Activated T-cell treated with anti-CD3 and anti-CD28 coated beads, Interleukin-2, amount 50 U/mL, for 24 hours (primary cell): ENCODE measurements around the gene DSP.
A peak's percentile ranks its signal among the peaks of the same experiment; 100 is the strongest.

Experiments used
- DNase-seq: peaks from one replicate; pipeline ENCODE4 v3.0.0-alpha.2; 2020
- H3K27ac Mint-ChIP-seq: 2 replicates; pipeline ENCODE4 v1.8.0; 2020; ENCODE audit warnings: mild to moderate bottlenecking, mixed read lengths
- H3K27me3 Mint-ChIP-seq: 2 replicates; pipeline ENCODE4 v1.8.0; 2020; ENCODE audit warnings: mixed read lengths
- H3K36me3 Mint-ChIP-seq: 2 replicates; pipeline ENCODE4 v1.8.0; 2020; ENCODE audit warnings: low read depth, mixed read lengths
- H3K4me1 Mint-ChIP-seq: 2 replicates; pipeline ENCODE4 v1.8.0; 2020; ENCODE audit warnings: low read depth, mixed read lengths
- H3K4me3 Mint-ChIP-seq: 2 replicates; pipeline ENCODE4 v1.8.0; 2020; ENCODE audit warnings: mild to moderate bottlenecking, moderate library complexity, mixed read lengths
- H3K9me3 Mint-ChIP-seq: 2 replicates; pipeline ENCODE4 v1.8.0; 2020; ENCODE audit warnings: mixed read lengths

DSP gene

GRCh38 chr6:7522873-7523272, 18.6 kb upstream of the DSP start:
- Mint-ChIP-seq H3K27me3 (peaks cover 49% of the 10 kb centered on the region), H3K4me1 (no peaks in the 10 kb centered on the region), H3K4me3 (no peak overlapping the region), H3K27ac (no peak overlapping the region), H3K36me3 (no peaks in the 10 kb centered on the region), H3K9me3 (no peaks in the 10 kb centered on the region)
- DNase-seq, result no peak

DNA sequence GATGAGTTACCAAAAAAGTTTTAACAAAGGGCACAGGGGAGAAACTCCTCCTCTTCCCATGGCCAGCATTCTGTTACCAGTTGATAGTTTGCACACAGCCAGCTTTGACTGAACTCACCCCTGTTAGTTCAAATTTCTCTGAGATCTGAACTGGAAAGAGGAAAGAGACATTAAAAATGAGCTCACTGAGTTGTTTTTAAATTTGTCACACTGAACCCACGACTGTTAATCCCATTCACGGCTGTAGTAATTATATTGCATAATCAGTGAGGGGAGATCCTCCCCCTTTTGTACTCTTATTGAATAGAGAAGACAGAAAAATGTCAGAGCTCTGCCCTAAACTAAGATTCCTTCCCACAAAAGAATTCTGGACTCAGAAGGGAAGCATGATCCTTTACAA, 17.5 kb upstream of the DSP start:
- H3K4me3 Mint-ChIP-seq, result no peak overlapping the region
- H3K27me3 Mint-ChIP-seq, result peaks cover 56% of the 10 kb centered on the region
- no peaks in the 10 kb centered on the region for H3K9me3 Mint-ChIP-seq
- no peak overlapping the region for H3K27ac Mint-ChIP-seq
- no peak for DNase-seq
- no peaks in the 10 kb centered on the region for H3K36me3 Mint-ChIP-seq
- no peaks in the 10 kb centered on the region for H3K4me1 Mint-ChIP-seq

DNA sequence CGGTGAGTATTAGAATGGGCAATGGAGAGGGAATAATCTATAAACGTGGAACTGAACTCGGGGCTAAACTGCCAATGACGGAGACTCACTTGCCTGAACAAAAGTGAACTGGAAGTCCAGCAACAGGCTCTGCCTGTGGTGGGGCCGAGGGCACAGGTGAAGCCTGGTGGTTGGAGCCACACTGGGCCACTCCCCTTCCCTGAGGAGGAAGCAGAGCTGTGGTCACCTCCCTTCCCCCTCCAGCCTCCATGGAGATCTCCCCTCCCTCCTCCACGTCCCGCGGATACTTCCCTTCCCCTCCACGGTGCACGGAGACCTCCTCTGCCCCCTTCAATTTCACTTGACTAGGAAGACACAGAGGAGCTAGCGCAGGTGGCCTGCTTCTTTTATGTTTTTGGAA, 14.7 kb upstream of the DSP start:
- peaks cover 61% of the 10 kb centered on the region for H3K27me3 Mint-ChIP-seq

DNA sequence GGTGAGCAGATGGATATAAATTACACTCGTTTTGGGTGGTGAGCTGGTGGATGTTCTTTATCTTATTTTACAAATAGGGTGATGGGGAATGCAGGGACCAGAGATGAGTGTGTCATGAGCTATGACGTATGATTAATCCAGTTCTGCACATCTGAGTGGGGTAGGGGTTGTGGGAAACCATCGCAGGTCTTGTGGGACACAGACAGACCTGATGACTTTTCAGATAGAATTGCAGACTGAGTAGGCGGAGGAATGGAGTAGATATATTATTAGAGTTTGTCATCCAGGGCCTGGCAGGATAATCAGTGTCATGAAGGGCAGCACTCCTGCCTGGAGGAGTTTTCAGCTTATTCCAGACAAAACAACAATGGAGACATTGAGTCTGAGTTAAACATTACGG, 12.9 kb upstream of the DSP start:
- H3K36me3 Mint-ChIP-seq, result no peaks in the 10 kb centered on the region
- no peak for DNase-seq
- H3K4me3 Mint-ChIP-seq, result no peak overlapping the region
- H3K9me3 Mint-ChIP-seq, result no peaks in the 10 kb centered on the region
- peaks cover 53% of the 10 kb centered on the region for H3K27me3 Mint-ChIP-seq
- H3K27ac Mint-ChIP-seq, result no peak overlapping the region
- no peaks in the 10 kb centered on the region for H3K4me1 Mint-ChIP-seq

More for the DNA sequence above, 14.7 kb upstream of the DSP start:
- H3K9me3 Mint-ChIP-seq, result no peaks in the 10 kb centered on the region
- no peak for DNase-seq
- no peak overlapping the region for H3K27ac Mint-ChIP-seq
- H3K36me3 Mint-ChIP-seq, result no peaks in the 10 kb centered on the region
- H3K4me3 Mint-ChIP-seq, result no peak overlapping the region
- H3K4me1 Mint-ChIP-seq, result no peaks in the 10 kb centered on the region

GRCh38 chr6:7529141-7529540, 12.3 kb upstream of the DSP start:
- Mint-ChIP-seq H3K4me1 (no peaks in the 10 kb centered on the region), H3K4me3 (no peak overlapping the region), H3K27me3 (peaks cover 54% of the 10 kb centered on the region), H3K36me3 (no peaks in the 10 kb centered on the region), H3K9me3 (no peaks in the 10 kb centered on the region), H3K27ac (no peak overlapping the region)
- DNase-seq, result no peak

DNA sequence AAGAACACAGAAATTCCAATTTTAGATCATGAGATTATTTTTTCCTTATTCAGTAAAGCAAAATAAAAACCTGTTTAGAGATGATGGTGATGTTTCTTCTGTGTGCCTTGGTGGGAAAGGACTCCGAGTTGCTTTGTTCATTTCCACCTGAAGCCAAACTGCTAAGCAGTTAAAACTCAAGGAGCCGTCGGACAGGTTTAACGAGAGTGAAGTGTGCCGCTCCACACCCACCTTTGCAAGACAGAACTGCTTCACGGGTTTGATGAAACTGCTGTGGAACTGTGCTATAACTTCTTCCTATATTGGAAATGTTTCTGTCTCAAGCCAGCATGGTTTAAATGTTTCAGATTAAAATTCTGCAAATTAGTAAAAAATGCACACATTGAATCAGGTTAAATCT, 9.2 kb upstream of the DSP start:
- no peak for DNase-seq
- H3K27me3 Mint-ChIP-seq, result peaks cover 49% of the 10 kb centered on the region
- H3K27ac Mint-ChIP-seq, result no peak overlapping the region
- H3K9me3 Mint-ChIP-seq, result no peaks in the 10 kb centered on the region
- no peaks in the 10 kb centered on the region for H3K4me1 Mint-ChIP-seq
- H3K36me3 Mint-ChIP-seq, result no peaks in the 10 kb centered on the region
- no peak overlapping the region for H3K4me3 Mint-ChIP-seq

- no peak overlapping the region for H3K4me3 Mint-ChIP-seq
- H3K27me3 Mint-ChIP-seq, result peaks cover 49% of the 10 kb centered on the region
These were observed 8.7 kb upstream of the DSP start for GRCh38 chr6:7532821-7533220.

DNA sequence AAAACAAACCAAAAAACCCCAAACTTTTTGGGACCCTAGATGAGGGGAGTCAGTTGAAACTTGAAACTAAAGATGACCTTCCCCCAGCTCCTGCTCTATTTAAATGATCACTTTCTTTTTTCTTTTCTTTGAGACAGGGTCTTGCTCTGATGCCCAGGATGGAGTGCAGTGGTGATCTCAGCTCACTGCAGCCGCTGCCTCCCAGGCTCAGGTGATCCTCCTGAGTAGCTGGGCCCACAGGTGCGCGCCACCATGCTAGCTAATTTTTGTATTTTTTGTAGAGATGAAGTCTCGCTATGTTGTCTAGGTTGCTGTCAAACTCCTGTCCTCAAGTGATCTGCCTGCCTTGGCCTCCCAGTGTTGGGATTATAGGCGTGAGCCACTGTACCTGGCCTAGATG, 7.3 kb upstream of the DSP start:
- Mint-ChIP-seq H3K36me3 (no peaks in the 10 kb centered on the region), H3K27me3 (peaks cover 53% of the 10 kb centered on the region), H3K4me1 (no peaks in the 10 kb centered on the region)

More at GRCh38 chr6:7532821-7533220, 8.7 kb upstream of the DSP start:
- H3K4me1 Mint-ChIP-seq, result no peaks in the 10 kb centered on the region
- no peaks in the 10 kb centered on the region for H3K36me3 Mint-ChIP-seq
- H3K9me3 Mint-ChIP-seq, result no peaks in the 10 kb centered on the region
- no peak overlapping the region for H3K27ac Mint-ChIP-seq
- DNase-seq, result no peak

DNA sequence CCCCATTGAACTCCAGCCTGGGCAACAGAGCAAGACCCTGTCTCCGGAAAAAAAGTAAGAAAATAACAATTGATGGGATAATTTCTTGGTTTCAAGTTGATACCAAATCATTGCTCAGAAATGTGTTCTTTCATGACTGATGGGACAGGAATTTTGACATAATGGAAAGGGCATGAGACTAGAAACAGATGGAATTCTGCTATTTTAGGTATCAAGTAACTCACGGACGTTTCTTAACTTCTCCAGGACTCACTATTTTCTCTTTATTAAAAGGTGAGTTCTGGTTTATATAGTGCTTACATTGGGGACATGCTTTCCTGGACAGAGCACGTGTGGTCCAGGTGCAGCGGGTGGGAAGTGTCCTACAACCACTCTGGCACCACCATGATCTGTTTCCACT, 6.0 kb upstream of the DSP start:
- DNase-seq, result no peak
- Mint-ChIP-seq H3K4me1 (peaks cover under 1% of the 10 kb centered on the region), H3K9me3 (no peaks in the 10 kb centered on the region), H3K27ac (no peak overlapping the region), H3K27me3 (peaks cover 61% of the 10 kb centered on the region), H3K4me3 (no peak overlapping the region), H3K36me3 (no peaks in the 10 kb centered on the region)

More for the DNA sequence above, 7.3 kb upstream of the DSP start:
- H3K27ac Mint-ChIP-seq, result no peak overlapping the region
- no peaks in the 10 kb centered on the region for H3K9me3 Mint-ChIP-seq
- no peak for DNase-seq
- H3K4me3 Mint-ChIP-seq, result no peak overlapping the region

DNA sequence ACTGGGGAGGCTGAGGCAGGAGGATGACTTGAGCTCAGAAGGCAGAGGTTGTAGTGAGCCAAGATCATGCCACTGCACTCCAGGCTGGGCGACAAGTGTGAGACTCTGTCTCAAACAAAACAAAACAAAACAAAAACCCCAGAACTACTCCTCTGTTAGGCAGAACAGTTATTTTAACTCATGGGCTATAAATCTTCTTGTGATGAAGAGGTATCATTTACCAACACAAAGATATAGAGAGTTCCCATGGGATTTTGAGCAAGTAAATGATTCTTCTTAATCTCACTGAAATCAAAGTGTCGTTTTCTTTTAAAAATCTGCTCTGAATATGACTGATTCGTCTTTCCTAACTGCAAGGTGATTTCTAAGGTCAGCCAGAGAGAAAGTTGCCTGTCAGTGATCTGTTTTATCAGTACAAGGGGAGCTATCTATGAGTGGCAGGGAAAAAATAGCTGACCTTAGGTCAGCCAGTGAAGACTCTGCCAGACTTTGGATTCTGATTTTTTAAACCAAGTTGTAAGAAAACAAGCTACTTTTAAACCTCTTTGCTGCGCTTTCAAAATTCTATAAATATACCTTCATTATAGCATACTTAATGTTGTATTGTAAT, 3.8 kb upstream of the DSP start:
- H3K27ac Mint-ChIP-seq, result no peak overlapping the region
- H3K4me1 Mint-ChIP-seq, result peaks cover 10% of the 10 kb centered on the region
- no peak overlapping the region for H3K4me3 Mint-ChIP-seq
- no peaks in the 10 kb centered on the region for H3K9me3 Mint-ChIP-seq
- H3K27me3 Mint-ChIP-seq, result peaks cover 77% of the 10 kb centered on the region
- DNase-seq, result no peak
- no peaks in the 10 kb centered on the region for H3K36me3 Mint-ChIP-seq

DNA sequence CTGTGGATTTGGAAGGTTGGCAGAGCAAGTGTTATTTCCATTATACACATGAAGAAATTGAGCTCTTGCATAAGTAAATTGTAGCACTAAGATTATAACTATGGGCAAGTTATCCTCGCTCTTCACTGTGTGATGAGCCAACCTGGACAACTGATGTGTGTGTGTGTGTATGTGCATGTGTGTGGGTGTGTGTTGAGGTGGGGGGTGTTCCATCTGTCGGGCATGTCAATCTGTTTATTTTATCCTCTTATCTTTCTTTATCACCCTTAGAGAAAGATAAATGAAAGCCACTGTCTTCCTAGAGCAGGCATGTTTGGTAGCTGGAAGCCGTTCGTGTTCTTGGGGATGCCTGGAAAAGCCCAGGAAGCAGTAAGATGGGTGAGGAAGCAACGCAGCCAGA, 3.0 kb upstream of the DSP start:
- H3K27ac Mint-ChIP-seq, result no peak overlapping the region
- H3K36me3 Mint-ChIP-seq, result no peaks in the 10 kb centered on the region
- no peaks in the 10 kb centered on the region for H3K9me3 Mint-ChIP-seq
- peaks cover 10% of the 10 kb centered on the region for H3K4me1 Mint-ChIP-seq
- DNase-seq, result no peak
- peaks cover 81% of the 10 kb centered on the region for H3K27me3 Mint-ChIP-seq
- no peak overlapping the region for H3K4me3 Mint-ChIP-seq

- no peaks in the 10 kb centered on the region for H3K9me3 Mint-ChIP-seq
- no peak for DNase-seq
- peak overlapping the region; percentile 62 for H3K4me3 Mint-ChIP-seq
- peaks cover 82% of the 10 kb centered on the region for H3K27me3 Mint-ChIP-seq
- peaks cover 10% of the 10 kb centered on the region for H3K4me1 Mint-ChIP-seq
- no peaks in the 10 kb centered on the region for H3K36me3 Mint-ChIP-seq
- H3K27ac Mint-ChIP-seq, result no peak overlapping the region
These were observed 876 bp upstream of the DSP start for GRCh38 chr6:7540595-7540994.

DNA sequence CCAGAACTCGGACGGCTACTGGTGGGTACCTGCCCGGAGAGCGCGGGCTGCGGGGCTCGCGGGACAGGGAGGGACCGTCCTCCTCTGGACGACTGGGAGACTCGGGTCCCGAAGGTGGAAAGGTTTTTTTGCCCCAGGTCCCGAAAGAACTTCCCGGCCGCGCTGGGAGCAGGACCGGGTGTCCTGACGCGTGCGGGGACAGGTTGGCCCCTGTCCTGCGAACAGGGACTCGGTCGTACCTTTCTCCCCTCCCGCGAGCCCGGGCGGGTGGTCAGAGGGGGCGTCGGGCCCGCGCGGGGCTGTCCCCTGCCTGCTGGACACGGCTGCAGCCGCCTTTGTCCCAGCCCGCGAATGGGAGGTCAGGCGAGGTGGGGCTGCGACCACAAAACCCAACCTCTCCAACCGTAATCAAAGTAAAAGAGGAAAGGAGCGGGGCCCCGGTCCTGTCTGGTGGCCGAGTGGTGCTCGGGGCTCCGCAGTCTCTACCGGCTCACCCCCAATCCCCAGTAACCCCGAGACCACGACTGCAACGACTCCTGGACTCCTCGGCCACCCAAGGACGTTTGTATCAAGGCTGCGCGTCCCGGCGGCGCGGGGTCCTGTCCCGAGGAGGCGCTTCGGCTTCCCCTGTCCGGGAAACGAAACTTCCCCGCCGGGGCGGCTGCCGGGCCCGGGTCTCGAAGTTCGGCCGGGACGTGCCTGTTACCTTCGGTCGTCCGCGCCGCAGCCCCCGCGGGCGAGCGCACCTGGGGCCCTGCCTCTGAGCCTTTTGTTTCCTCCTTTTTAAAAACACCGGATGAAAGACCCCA, 798 bp downstream of the DSP start:
- H3K27me3 Mint-ChIP-seq, result peaks cover 86% of the 10 kb centered on the region
- no peak overlapping the region for H3K27ac Mint-ChIP-seq
- H3K9me3 Mint-ChIP-seq, result no peaks in the 10 kb centered on the region
- H3K4me3 Mint-ChIP-seq, result peak overlapping the region; percentile 78
- peaks cover 10% of the 10 kb centered on the region for H3K4me1 Mint-ChIP-seq
- peak; percentile 42 for DNase-seq
- no peaks in the 10 kb centered on the region for H3K36me3 Mint-ChIP-seq

DNA sequence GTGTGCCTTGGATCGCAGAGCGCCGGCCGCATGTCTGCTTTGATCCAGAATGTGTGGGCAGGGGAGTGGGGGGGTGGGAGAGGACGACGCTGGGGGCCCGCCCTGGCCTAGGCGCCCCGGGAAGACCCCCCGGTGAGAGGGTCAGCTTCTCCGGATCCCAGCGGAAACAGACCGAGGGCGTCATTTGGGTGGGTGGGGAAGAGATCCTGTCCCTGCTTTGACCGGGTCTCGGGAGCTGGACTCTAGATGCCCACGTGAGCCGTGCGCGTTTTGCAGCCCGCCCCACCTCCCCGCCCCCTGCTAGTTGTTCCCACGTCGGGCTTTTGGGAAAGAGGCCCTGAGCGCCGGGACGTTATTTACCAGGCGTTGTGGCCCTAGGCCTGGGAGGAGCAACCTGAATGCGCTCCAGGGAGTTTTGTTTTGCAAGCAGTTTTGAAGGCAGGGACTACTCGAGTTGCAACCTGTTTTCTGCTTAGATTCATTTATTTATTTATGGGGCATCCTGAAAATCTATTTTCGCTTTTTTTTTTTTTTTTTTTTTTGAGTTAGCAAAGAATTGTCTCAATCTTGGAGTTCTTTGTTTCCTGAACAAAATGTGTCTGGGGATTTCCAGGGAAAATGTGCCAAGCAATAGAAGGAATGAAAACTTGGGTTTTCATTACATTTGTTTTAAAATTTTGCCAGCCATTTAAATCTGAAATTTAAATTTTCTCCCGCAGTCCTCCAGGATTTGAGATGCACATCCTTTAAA, 1.6 kb downstream of the DSP start:
- H3K27ac Mint-ChIP-seq, result no peak overlapping the region
- DNase-seq, result no peak
- peaks cover 85% of the 10 kb centered on the region for H3K27me3 Mint-ChIP-seq
- H3K36me3 Mint-ChIP-seq, result no peaks in the 10 kb centered on the region
- no peaks in the 10 kb centered on the region for H3K9me3 Mint-ChIP-seq
- H3K4me1 Mint-ChIP-seq, result peaks cover 10% of the 10 kb centered on the region
- H3K4me3 Mint-ChIP-seq, result no peak overlapping the region
